ENCODE results near the gene CACUL1.

- no peak for TF ChIP-seq EZH2 (IDR thresholded peaks at IDR 0.05)
- TF ChIP-seq POLR2AphosphoS5 (IDR thresholded peaks at IDR 0.05; ENCODE audit: borderline replicate concordance, low read depth, low read length): no peak
Observed at GRCh38 chr10:118708571-118708970, 46.2 kb downstream of the CACUL1 start.

Data from SK-N-MC (cell line).